Kidney epithelial cell (primary cell): ENCODE measurements around the gene GGT5. TPM values are rescaled to one million over a fixed set of nuclear protein-coding genes. Genes with fewer than 3 reads are reported as not detected.
"Not testable (repeated sequence)": the region's sequence is repeated elsewhere in the genome, so short reads cannot be mapped to it uniquely, and the experiment has no call there.

Experiments
- DNase-seq: peaks from one replicate; pipeline ENCODE4 v3.0.0-alpha.2; 2010; ENCODE audit warnings: low read depth
- H3K27me3 ChIP-seq: 2 replicates; pipeline ENCODE4 v1.6.0; 2011; ENCODE audit warnings: low read length; ENCODE audit not compliant: control insufficient read depth, insufficient read depth
- H3K36me3 ChIP-seq: 2 replicates; pipeline ENCODE4 v1.5.1; 2011; ENCODE audit warnings: low read length; ENCODE audit not compliant: control insufficient read depth, insufficient read depth
- H3K4me3 ChIP-seq: 2 replicates; pipeline ENCODE4 v1.5.1; 2011; ENCODE audit warnings: low read depth, mild to moderate bottlenecking, control low read depth, low read length
- total RNA-seq: library from RNA; depleted of rRNA; stranded (reverse); fragments of >200 nt; gene quantifications from 2 replicates; pipeline ENCODE4 v1.2.3, GENCODE V29; 2015
- TF ChIP-seq, protein P1 (sequence below): IDR thresholded peaks from 2 replicates; pipeline ENCODE4 v1.5.1; 2011; ENCODE audit warnings: mild to moderate bottlenecking, moderate library complexity, low read length, control low read depth, inconsistent platforms; ENCODE audit not compliant: insufficient read depth, poor library complexity, severe bottlenecking

GGT5 gene
- total RNA-seq, 1 donor from 2014 or later, result 5.9 TPM

DNA sequence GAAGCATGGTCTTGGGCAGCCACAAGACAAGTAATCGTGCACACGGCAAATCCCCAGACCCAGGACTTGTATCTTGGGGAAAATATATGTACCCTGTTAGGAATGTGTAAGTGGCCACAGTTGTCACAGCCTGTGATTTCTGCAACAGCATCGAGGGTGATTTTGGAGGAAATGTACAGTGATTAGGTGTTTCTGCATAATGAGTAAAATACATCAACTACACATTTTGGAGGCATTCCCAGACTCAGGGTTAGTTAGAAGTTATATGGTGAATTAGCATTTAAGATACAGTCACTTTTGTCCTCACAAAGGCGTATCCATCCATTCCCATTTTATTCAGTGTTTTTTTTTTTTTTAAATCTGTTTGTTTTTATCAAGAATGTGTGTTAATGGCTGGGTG, 35.2 kb downstream of the GGT5 start:
- DNase-seq, result no peak
- TF ChIP-seq, protein P1, sequence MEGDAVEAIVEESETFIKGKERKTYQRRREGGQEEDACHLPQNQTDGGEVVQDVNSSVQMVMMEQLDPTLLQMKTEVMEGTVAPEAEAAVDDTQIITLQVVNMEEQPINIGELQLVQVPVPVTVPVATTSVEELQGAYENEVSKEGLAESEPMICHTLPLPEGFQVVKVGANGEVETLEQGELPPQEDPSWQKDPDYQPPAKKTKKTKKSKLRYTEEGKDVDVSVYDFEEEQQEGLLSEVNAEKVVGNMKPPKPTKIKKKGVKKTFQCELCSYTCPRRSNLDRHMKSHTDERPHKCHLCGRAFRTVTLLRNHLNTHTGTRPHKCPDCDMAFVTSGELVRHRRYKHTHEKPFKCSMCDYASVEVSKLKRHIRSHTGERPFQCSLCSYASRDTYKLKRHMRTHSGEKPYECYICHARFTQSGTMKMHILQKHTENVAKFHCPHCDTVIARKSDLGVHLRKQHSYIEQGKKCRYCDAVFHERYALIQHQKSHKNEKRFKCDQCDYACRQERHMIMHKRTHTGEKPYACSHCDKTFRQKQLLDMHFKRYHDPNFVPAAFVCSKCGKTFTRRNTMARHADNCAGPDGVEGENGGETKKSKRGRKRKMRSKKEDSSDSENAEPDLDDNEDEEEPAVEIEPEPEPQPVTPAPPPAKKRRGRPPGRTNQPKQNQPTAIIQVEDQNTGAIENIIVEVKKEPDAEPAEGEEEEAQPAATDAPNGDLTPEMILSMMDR, result no peak
- no peaks in the 10 kb centered on the region for H3K27me3 ChIP-seq
- no peak overlapping the region for H3K4me3 ChIP-seq
- H3K36me3 ChIP-seq, result no peaks in the 10 kb centered on the region

DNA sequence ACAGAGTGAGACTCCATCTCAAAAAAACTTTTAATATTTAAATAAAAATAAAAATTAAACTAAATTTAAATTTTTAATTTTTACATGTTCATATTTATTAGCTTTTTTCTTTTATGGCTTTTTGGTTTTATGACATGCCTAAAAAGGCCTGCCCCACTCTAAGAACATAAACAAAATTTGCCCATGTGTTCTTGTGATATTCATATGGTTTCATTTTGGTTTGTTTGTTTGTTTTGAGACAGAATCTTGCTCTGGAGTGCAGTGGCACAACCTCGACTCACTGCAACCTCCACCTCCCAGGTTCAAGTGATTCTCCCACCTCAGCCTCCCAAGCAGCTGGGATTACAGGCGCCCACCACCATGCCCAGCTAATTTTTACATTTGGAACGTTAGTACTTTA, 35.9 kb downstream of the GGT5 start:
- H3K36me3 ChIP-seq, result no peaks in the 10 kb centered on the region
- no peak overlapping the region for H3K4me3 ChIP-seq
- no peak for DNase-seq
- TF ChIP-seq, protein P1, result no peak
- no peaks in the 10 kb centered on the region for H3K27me3 ChIP-seq

DNA sequence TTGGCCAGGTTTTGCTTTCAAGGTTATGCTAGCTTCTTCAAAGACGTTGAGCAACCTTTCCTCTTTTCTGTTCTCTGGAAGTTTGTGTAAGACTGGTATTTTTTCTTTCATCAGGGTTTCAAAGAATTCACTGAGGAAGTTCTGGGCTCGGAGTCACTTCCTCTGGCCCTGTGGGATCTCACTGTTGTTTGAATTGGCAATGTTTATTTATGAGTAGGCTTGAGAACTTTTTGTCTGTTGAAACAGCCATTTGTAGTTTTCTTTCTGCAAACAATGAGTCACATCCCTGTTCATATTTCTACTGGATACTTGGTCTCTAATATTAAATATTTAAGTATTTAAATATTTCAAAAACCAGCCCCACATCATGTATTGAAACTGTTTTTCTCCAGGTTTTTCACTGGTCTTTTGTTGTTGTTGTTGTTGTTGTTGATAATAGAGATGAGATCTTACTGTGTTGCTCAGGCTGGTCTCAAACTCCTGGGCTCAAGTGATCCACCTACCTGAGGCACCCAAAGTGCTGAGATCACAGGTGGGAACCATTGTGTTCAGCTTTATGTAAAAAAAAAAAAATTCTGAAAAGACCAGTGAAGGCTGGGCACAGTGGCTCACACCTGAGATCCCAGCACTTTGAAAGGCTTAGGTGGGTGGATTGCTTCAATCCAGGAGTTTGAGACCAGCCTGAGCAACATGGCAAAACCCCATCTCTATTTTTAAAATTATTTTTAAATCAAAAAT, 36.7 kb downstream of the GGT5 start:
- peak; percentile 73 for DNase-seq
- TF ChIP-seq, protein P1, result no peak
- no peaks in the 10 kb centered on the region for H3K27me3 ChIP-seq
- no peak overlapping the region for H3K4me3 ChIP-seq
- H3K36me3 ChIP-seq, result no peaks in the 10 kb centered on the region

DNA sequence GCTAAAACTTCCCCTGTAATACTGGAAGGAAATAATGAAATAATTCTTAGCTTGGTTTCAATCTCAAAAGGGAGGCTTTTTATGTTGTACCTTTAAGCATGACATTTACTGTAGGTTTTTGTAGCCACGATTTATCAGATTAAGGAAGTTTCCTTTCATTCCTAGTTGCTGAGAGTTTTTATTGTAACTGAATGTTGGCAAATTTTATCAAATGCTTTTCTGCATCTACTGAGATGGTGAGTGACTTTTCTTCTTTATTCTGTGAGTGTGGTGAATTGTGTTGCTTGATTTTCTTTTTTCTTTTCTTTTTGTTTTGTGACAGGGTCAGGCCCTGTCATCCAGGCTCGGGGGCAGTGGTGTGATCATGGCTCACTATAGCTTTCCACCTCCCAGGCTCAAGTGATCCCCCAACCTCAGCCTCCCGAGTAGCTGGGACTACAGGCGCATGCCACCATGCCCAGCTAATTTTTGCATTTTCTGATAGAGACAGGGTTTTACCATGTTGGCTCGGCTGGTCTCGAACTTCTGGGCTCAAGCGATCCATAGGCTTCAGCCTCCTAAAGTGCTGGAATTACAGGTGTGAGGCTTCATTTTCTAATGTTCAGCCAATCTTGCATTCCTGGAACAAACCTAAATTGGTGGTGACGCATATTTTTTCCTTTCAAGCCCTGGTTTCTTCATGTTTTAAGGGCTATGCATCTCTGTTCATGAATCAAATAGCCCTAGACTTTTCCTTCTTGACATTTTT, 37.4 kb downstream of the GGT5 start:
- H3K4me3 ChIP-seq, result no peak overlapping the region
- no peak for DNase-seq
- no peaks in the 10 kb centered on the region for H3K27me3 ChIP-seq
- TF ChIP-seq, protein P1, result no peak
- no peaks in the 10 kb centered on the region for H3K36me3 ChIP-seq

DNA sequence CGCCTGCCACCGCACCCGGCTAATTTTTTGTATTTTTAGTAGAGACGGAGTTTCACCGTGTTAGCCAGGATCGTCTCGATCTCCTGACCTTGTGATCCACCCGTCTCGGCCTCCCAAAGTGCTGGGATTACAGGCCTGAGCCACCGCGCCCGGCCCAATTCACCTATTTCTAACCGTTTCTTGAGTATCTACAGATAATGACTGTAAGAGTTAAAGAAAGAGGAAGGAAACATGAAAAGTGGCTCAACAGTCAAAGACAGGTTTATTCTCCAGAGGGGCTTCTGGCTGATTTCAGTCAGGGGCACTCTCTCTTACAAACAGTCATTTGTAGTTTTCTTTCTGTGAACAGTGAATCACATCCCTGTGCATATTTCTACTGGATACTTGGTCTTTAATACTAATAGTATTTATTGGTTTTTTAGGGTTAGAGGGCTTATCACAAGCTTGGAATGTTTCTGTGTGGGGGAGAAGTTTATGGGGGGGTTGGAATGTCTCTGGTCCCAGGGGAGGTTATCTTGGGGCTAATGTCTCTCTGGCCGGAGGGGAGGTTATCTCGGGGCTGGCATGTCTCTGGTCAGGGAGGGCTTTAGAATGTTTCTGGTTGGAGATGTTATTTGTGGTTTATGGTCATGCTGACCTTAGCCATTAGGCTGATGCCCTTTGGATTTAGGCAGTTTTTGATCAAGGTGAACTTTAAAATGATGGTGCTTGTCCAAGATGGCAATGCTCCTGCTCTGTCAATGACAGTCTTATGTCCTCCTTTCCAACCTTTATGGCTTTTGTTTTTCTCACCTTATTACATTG, 38.2 kb downstream of the GGT5 start:
- not testable (repeated sequence) for H3K36me3 ChIP-seq, DNase-seq, H3K4me3 ChIP-seq, H3K27me3 ChIP-seq

DNA sequence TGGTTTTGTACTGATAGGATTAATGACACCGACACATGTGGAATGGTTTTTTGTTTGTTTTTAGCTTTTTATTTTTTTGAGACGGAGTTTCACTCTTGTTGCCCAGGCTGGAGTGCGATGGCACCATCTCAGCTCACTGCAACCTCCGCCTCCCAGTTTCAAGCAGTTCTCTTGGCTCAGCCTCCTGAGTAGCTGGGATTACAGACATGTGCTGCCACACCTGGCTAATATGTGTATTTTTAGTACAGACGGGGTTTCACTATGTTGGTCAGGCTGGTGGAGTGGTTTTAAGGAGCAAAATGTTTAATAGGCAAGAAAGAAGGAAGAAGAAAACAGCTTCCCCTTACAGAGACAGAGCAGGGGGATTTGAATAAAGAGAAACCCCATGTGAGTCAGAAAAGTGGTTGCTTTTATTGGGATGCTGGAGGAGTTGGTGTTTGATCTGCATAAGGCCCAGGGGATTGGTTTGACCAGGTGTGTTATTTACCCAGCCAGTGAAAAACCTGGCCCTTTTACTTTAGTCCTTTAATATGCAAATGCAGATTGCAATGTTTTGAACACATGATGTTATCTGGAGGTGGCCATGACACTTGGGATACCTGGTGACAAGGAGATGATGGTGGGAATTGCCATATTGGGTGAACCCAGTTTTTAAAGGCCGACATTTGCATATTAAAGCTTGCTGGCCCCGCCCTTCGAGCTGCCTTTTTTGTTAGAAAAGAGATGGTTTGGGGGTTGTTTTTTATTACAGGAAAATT, 39.3 kb downstream of the GGT5 start:
- TF ChIP-seq, protein P1, result no peak
- DNase-seq, result no peak
- Histone ChIP-seq H3K36me3 (no peaks in the 10 kb centered on the region), H3K4me3 (no peak overlapping the region), H3K27me3 (no peaks in the 10 kb centered on the region)

DNA sequence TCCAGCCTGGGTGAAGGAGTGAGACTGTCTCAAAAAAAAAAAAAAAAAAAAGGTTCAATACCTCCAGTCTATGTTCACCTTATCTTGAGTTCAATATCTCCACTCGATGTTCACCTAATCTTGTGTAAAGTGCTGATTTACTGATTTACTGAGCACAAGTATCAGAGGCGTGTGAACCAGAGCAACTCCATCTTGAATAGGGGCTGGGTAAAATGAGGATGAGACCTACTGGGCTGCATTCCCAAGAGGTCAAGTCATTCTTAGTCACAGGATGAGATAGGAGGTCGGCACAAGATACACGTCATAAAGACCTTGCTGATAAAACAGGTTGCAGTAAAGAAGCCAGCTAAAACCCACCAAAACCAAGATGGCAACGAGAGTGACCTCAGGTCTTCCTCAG, 41.0 kb downstream of the GGT5 start:
- H3K36me3 ChIP-seq, DNase-seq, H3K4me3 ChIP-seq, H3K27me3 ChIP-seq: not testable (repeated sequence)
